AG09319 (cell line): Measurements from ENCODE around the gene TPD52L2.

ENCODE experiments used
- DNase-seq: peaks from one replicate; pipeline ENCODE4 v3.0.0-alpha.2; 2010; ENCODE audit warnings: low read depth; ENCODE audit errors: extremely low read depth
- TF ChIP-seq, protein P1 (sequence below): IDR thresholded peaks from 2 replicates; pipeline ENCODE4 v1.5.1; 2011; ENCODE audit warnings: low read depth, mild to moderate bottlenecking, inconsistent platforms, low read length, moderate library complexity

The TPD52L2 gene

DNA sequence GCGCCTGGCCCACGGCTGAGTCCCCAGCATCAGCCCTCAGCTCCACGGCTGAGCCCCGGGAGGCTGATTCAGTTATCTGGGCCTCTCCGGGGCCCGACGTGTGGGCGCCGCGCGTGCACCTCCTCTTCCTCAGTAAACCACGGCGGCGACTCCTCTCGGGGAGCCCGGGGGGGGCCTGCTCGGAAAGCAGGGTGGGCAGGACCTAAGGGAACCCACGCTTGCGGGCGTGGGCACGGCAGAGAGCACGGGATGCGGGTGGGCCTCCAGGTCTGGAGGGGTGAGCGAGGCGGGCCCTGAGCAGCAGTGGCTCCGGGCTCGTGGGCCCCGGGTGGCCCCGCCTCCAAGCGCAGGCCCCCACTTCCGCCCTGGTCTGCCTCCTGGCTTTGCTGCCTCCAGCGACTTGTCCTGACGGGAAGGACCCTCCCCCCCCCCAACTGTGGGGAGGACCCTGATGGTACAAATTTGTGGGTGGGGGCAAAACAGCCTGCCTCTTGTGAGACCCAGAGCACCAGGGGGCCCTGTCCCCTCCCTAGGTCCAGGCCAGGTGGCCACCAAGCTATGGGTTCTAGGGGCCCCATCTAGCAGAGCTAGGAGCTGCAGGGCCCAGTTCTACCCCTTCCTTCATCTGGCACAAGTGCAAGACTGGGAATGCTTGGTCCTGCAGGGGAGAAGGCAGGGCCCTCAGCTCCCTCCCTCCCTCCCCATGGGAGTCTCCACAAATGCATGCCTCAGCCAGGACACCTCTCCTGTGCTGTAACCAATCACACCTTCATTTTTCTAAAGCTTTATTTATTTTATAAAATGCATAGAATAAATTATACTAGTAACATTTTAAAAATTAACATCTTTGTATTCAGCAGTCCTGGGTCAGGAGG lies 74.2 kb downstream of the TPD52L2 start:
- DNase-seq = no peak
- TF ChIP-seq, protein P1, sequence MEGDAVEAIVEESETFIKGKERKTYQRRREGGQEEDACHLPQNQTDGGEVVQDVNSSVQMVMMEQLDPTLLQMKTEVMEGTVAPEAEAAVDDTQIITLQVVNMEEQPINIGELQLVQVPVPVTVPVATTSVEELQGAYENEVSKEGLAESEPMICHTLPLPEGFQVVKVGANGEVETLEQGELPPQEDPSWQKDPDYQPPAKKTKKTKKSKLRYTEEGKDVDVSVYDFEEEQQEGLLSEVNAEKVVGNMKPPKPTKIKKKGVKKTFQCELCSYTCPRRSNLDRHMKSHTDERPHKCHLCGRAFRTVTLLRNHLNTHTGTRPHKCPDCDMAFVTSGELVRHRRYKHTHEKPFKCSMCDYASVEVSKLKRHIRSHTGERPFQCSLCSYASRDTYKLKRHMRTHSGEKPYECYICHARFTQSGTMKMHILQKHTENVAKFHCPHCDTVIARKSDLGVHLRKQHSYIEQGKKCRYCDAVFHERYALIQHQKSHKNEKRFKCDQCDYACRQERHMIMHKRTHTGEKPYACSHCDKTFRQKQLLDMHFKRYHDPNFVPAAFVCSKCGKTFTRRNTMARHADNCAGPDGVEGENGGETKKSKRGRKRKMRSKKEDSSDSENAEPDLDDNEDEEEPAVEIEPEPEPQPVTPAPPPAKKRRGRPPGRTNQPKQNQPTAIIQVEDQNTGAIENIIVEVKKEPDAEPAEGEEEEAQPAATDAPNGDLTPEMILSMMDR = no peak

DNA sequence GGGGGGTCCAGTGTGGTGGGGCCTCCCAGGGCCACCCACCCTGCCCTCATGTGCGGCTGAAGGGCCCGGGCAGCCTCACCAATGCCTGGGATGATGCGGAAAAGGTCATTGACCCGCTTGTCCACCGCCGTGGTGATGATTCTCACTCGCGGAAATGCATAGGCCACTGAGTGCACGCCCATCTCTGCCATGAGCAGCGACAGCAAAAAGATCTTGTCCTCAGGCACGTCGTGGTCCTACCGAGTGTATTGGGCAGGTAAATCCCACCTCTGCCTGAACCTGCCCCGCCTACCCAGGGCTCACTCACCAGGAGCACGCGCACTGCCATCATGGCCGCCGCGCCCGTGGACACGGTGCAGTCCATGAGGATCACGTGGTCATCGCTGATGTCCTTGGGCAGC lies 75.0 kb downstream of the TPD52L2 start:
- DNase-seq = no peak
- TF ChIP-seq, protein P1 = no peak

DNA sequence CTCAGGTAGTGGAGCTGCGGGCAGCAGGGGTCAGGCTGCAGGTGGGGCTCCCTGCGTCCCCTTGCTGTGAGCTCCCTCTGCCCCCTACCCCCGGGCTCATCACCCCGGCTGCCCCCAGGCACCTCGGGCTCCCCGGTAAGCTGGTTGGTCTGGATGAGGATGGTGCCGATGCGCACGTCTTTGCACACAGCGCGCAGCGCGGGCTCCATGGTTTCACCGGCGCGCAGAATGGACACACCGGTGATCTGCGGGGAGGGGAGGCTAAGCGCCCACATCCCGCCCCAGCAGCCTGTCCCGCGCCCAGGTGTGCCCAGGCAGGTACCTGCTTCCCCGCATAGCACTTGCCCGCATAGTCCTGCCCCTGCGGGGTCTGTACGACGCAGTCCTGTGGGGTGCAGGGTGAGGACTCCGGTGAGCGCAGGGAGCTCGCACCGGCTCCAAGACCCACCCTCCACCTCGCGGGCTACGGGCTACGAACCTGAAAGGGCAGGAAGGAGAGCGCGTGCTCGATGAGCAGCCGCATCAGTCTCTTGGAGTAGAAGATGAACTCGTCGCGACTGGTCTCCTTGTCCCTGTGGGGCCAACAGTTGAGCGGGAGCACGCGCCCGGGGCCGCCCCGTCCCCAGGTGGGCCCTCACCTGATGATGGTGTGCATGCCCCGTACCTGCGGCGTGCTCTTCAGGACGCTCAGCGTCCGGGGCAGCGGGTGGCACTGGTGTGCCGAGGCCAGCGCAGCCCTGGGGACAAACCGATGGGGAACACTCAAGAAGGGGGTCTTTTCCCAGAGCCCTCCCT lies 75.6 kb downstream of the TPD52L2 start:
- DNase-seq = no peak
- TF ChIP-seq, protein P1 = no peak
